WTC11 (cell line): Measurements from ENCODE around the gene PGK2. TPM values are rescaled to one million over a fixed set of nuclear protein-coding genes. Genes with fewer than 3 reads are reported as not detected.

ENCODE experiments used
- NFE2L1 ChIP-seq: sonication (generic); formaldehyde crosslinking; IDR thresholded peaks from 2 replicates; pipeline ENCODE4 v1.8.1; 2023; ENCODE audit warnings: missing genetic modification reagents
- PRDM15 ChIP-seq: sonication (generic); formaldehyde crosslinking; IDR thresholded peaks from 2 replicates; pipeline ENCODE4 v1.8.0; 2022; ENCODE audit warnings: missing genetic modification reagents
- USF1 ChIP-seq: sonication (generic); formaldehyde crosslinking; IDR thresholded peaks from 2 replicates; pipeline ENCODE4 v1.8.0; 2022; ENCODE audit warnings: mild to moderate bottlenecking, missing genetic modification reagents
- ZNF121 ChIP-seq: sonication (generic); formaldehyde crosslinking; IDR thresholded peaks from 2 replicates; pipeline ENCODE4 v1.8.0; 2023; ENCODE audit warnings: missing genetic modification reagents
- ZNF219 ChIP-seq: sonication (generic); formaldehyde crosslinking; IDR thresholded peaks from 2 replicates; pipeline ENCODE4 v1.8.0; 2023; ENCODE audit warnings: missing genetic modification reagents, mild to moderate bottlenecking, borderline replicate concordance
- total RNA-seq: library from RNA; stranded (reverse); gene quantifications from 3 replicates; pipeline ENCODE4 v1.2.3, GENCODE V29; 2021
- TF ChIP-seq, protein P1 (sequence below): sonication (generic); formaldehyde crosslinking; IDR thresholded peaks from 2 replicates; pipeline ENCODE4 v1.8.1; 2022; ENCODE audit warnings: mild to moderate bottlenecking, missing genetic modification reagents, moderate library complexity, borderline replicate concordance

PGK2 gene
- total RNA-seq, 1 experiment from 2014 or later, result not detected

GRCh38 chr6:49736017-49736508, 51.0 kb downstream of the PGK2 start (continued):
- TF ChIP-seq, protein P1, sequence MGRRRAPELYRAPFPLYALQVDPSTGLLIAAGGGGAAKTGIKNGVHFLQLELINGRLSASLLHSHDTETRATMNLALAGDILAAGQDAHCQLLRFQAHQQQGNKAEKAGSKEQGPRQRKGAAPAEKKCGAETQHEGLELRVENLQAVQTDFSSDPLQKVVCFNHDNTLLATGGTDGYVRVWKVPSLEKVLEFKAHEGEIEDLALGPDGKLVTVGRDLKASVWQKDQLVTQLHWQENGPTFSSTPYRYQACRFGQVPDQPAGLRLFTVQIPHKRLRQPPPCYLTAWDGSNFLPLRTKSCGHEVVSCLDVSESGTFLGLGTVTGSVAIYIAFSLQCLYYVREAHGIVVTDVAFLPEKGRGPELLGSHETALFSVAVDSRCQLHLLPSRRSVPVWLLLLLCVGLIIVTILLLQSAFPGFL (CRISPR knock-in tag), result no peak
- TF ChIP-seq ZNF219 (CRISPR knock-in tag) (no peak), ZNF121 (CRISPR knock-in tag) (no peak), PRDM15 (CRISPR knock-in tag) (no peak), NFE2L1 (no peak), USF1 (CRISPR knock-in tag) (no peak)

Other genes starting within 250 kb of the PGK2 start
- gene C6orf141, start 236.6 kb downstream of the PGK2 start, total RNA-seq, result 6.5 to 14.4 TPM (median 8.2 TPM) in 3 replicates
- gene RHAG, start 150.4 kb downstream of the PGK2 start, total RNA-seq, result 0.30 to 0.60 TPM (median 0.31 TPM) in 3 replicates
- not detected in 3 replicates for gene CRISP2, start 73.7 kb downstream of the PGK2 start, total RNA-seq
- gene CRISP3, start 42.9 kb downstream of the PGK2 start, total RNA-seq, result not detected in 3 replicates
- gene CRISP1, start 79.2 kb upstream of the PGK2 start, total RNA-seq, result not detected in 3 replicates
- not detected in 3 replicates for gene DEFB114, start 176.9 kb upstream of the PGK2 start, total RNA-seq
- not detected in 3 replicates for gene DEFB113, start 182.3 kb upstream of the PGK2 start, total RNA-seq
- not detected in 3 replicates for gene DEFB110, start 234.7 kb upstream of the PGK2 start, total RNA-seq